GM12878 (cell line): Measurements from ENCODE around the gene TMEM61. TPM values are rescaled to one million over a fixed set of nuclear protein-coding genes. Genes with fewer than 3 reads are reported as not detected.

Experiments
- ATAC-seq: fragments of 200-7000 bp; cut with Tn5 transposase; 3 replicates; pipeline ENCODE4 v1.9.1; 2020; ENCODE audit warnings: mild to moderate bottlenecking, moderate library complexity
- BruUV-seq: library from RNA; stranded (reverse); fragments of 400-500 nt; replicated peaks from 2 replicates; lab custom pipeline; 2021; lab: Mats Ljungman, UMichigan
- CTCF ChIA-PET: fragments of 300-600 bp; sonication (Branson Sonifier 250); formaldehyde crosslinking; extraction: SDS; loops from one replicate; lab custom pipeline; 2021; ENCODE audit warnings: inconsistent platforms; lab: Yijun Ruan, JAX
- POLR2A ChIA-PET: fragments of 350-600 bp; formaldehyde crosslinking; extraction: SDS; loops from one replicate; lab custom pipeline; 2021; ENCODE audit warnings: inconsistent platforms; lab: Charles Lee
- RAD21 ChIA-PET: fragments of 300-600 bp; sonication (Branson Sonifier 250); formaldehyde crosslinking; loops from one replicate; lab custom pipeline; 2023; ENCODE audit warnings: antibody characterized with exemption; ENCODE audit not compliant: unreplicated experiment; lab: Charles Lee
- SMC1A ChIA-PET: fragments of 300-600 bp; sonication (Branson Sonifier 250); formaldehyde crosslinking; loops from one replicate; lab custom pipeline; 2023; ENCODE audit not compliant: unreplicated experiment, uncharacterized antibody; lab: Charles Lee
- DNase-seq: peaks from one replicate; pipeline ENCODE4 v3.0.0-alpha.2; 2011; ENCODE audit warnings: low read depth, low spot score
- FAIRE-seq: peaks from 3 replicates; lab custom pipeline; 2011; peaks lifted over from hg19 to GRCh38; lab: Jason Lieb, UNC
- H2AFZ ChIP-seq: 2 replicates; pipeline ENCODE4 v1.6.0; 2011; ENCODE audit warnings: low read depth, low read length, control low read depth; ENCODE audit not compliant: control insufficient read depth
- H3K27ac ChIP-seq: 2 replicates; pipeline ENCODE4 v1.5.1; 2011; ENCODE audit warnings: control low read depth; ENCODE audit not compliant: control insufficient read depth, insufficient read depth
- H3K27me3 ChIP-seq, 2 experiments: replicated peaks in 1 of 2; 2 replicates each; pipeline versions ENCODE4 v1.6.0 to v1.6.1; 2011; ENCODE audit warnings: low read length in 1 of 2; ENCODE audit not compliant: control insufficient read depth in 2 of 2, insufficient read depth in 2 of 2
- H3K36me3 ChIP-seq, 2 experiments: 2 replicates each; pipeline ENCODE4 v1.5.1; 2011; ENCODE audit warnings: low read length in 1 of 2; ENCODE audit not compliant: control insufficient read depth in 2 of 2, insufficient read depth in 2 of 2
- H3K4me1 ChIP-seq: 2 replicates; pipeline ENCODE4 v1.6.1; 2011; ENCODE audit warnings: mild to moderate bottlenecking, low read length, moderate library complexity, mixed read lengths; ENCODE audit not compliant: control insufficient read depth, insufficient read depth
- H3K4me2 ChIP-seq: 2 replicates; pipeline ENCODE4 v1.6.0; 2011; ENCODE audit warnings: control low read depth; ENCODE audit not compliant: control insufficient read depth, insufficient read depth
- H3K4me3 ChIP-seq: fragments of 200-600 bp; sonication (generic); 2 replicates; pipeline ENCODE4 v1.5.1; 2016
- H3K79me2 ChIP-seq: 2 replicates; pipeline ENCODE4 v1.6.0; 2011; ENCODE audit warnings: low read length; ENCODE audit not compliant: control insufficient read depth, insufficient read depth
- H3K9ac ChIP-seq: 2 replicates; pipeline ENCODE4 v1.8.0; 2011; ENCODE audit warnings: low read length, control low read depth, mixed read lengths; ENCODE audit not compliant: control insufficient read depth, insufficient read depth
- H3K9me3 ChIP-seq: replicated peaks from 3 replicates; pipeline ENCODE4 v1.5.1; 2011; ENCODE audit warnings: mild to moderate bottlenecking, low read length; ENCODE audit not compliant: control insufficient read depth, insufficient read depth
- H4K20me1 ChIP-seq: 2 replicates; pipeline ENCODE4 v1.6.0; 2011; ENCODE audit not compliant: control insufficient read depth, insufficient read depth
- CREM ChIP-seq: IDR thresholded peaks from 2 replicates; pipeline ENCODE4 v1.6.1; 2014; ENCODE audit warnings: antibody characterized with exemption, low read depth
- ELK1 ChIP-seq: IDR thresholded peaks from 2 replicates; pipeline ENCODE4 v1.6.1; 2012; ENCODE audit warnings: low read depth, low read length, improper control_type of control experiment
- EZH2 ChIP-seq: IDR thresholded peaks from 2 replicates; pipeline ENCODE4 v1.6.1; 2012; ENCODE audit warnings: low read depth, mild to moderate bottlenecking, control low read depth, inconsistent platforms, low read length, borderline replicate concordance; ENCODE audit not compliant: control insufficient read depth
- FOXK2 ChIP-seq: fragments of 450-650 bp; IDR thresholded peaks from 2 replicates; pipeline ENCODE4 v1.6.1; 2017; ENCODE audit warnings: mild to moderate bottlenecking, moderate library complexity
- GABPA ChIP-seq: IDR thresholded peaks from 2 replicates; pipeline ENCODE4 v1.6.1; 2014; ENCODE audit warnings: antibody characterized with exemption, low read depth, mild to moderate bottlenecking, inconsistent platforms
- IRF4 ChIP-seq: IDR thresholded peaks from 2 replicates; pipeline ENCODE4 v1.6.1; 2011; ENCODE audit warnings: low read depth, low read length
- MEF2B ChIP-seq: fragments of 450-650 bp; IDR thresholded peaks from 2 replicates; pipeline ENCODE4 v1.6.1; 2018; ENCODE audit warnings: mild to moderate bottlenecking, moderate library complexity; ENCODE audit not compliant: partially characterized antibody, poor library complexity, severe bottlenecking
- NR2C1 ChIP-seq: fragments of 450-650 bp; IDR thresholded peaks from 2 replicates; pipeline ENCODE4 v1.6.1; 2017; ENCODE audit warnings: antibody characterized with exemption, mild to moderate bottlenecking, moderate library complexity
- NRF1 ChIP-seq: conservative IDR thresholded peaks from 2 replicates; pipeline ENCODE4 v1.6.1; 2011; ENCODE audit warnings: mild to moderate bottlenecking, low read depth, low read length, improper control_type of control experiment
- PKNOX1 ChIP-seq: fragments of 450-650 bp; IDR thresholded peaks from 2 replicates; pipeline ENCODE4 v1.6.1; 2016; ENCODE audit warnings: mild to moderate bottlenecking
- POLR2AphosphoS2 ChIP-seq: IDR thresholded peaks from 2 replicates; pipeline ENCODE4 v1.6.1; 2011; ENCODE audit warnings: low read depth, mild to moderate bottlenecking, low read length, improper control_type of control experiment, moderate library complexity
- PRDM15 ChIP-seq: fragments of 450-650 bp; formaldehyde crosslinking; IDR thresholded peaks from 2 replicates; pipeline ENCODE4 v1.4.0; 2020; ENCODE audit warnings: mild to moderate bottlenecking, moderate library complexity
- RCOR1 ChIP-seq: conservative IDR thresholded peaks from 2 replicates; pipeline ENCODE4 v1.6.1; 2012; ENCODE audit warnings: low read depth, low read length, improper control_type of control experiment
- RELA ChIP-seq: fragments of 450-650 bp; IDR thresholded peaks from 2 replicates; pipeline ENCODE4 v1.8.0; 2014; ENCODE audit warnings: borderline replicate concordance; ENCODE audit not compliant: partially characterized antibody
- USF2 ChIP-seq: IDR thresholded peaks from 2 replicates; pipeline ENCODE4 v1.6.1; 2011; ENCODE audit warnings: low read depth, low read length, improper control_type of control experiment, borderline replicate concordance
- WGBS: methylation state at CpG from one replicate; pipeline ENCODE4 v1.1.6; 2016; ENCODE audit warnings: low lambda C conversion rate; ENCODE audit not compliant: insufficient replicate concordance, insufficient coverage; ENCODE audit errors: missing lambda C conversion rate; 5-methylcytosine and 5-hydroxymethylcytosine counted together
- in situ Hi-C: fragments of 300-500 bp; cut with MboI; formaldehyde crosslinking; loops from 9 replicates; pipeline ENCODE4 v1.14.3; 2018; ENCODE audit warnings: mixed read lengths
- intact Hi-C: fragments of 100-400 bp; cut with micrococcal nuclease; formaldehyde crosslinking; loops from one replicate; pipeline ENCODE4 v1.14.2; 2022; ENCODE audit not compliant: unreplicated experiment
- polyA plus RNA-seq, 11 experiments: library from polyadenylated mRNA; depleted of rRNA in 4 of 11; unstranded in 6 of 11; stranded (reverse) in 5 of 11; fragments of >200 nt; fragmentation: Nextera tagmentation in 4 of 11; fragmentation: Illumina TruSeq in 1 of 11; extraction: Ambion mirVana in 4 of 11; extraction: Trizol in 1 of 11; gene quantifications; 1 replicate in 1 of 11; 2 replicates in 10 of 11; pipeline versions ENCODE4 v1.2.1 to v1.2.3, GENCODE V29; 2011 to 2016; ENCODE audit warnings: inconsistent platforms in 2 of 11, missing spikeins in 2 of 11, low read depth in 1 of 11
- total RNA-seq, 4 experiments: library from RNA; depleted of rRNA in 3 of 4; stranded (reverse); fragments of >200 nt in 3 of 4; fragmentation: Illumina TruSeq in 1 of 4; extraction: Trizol in 1 of 4; gene quantifications; 2 replicates each; pipeline versions ENCODE4 v1.2.1 to v1.2.3, GENCODE V29; 2013 to 2021
- TF ChIP-seq, protein P1 (sequence below), 3 experiments: IDR thresholded peaks in 2 of 3; conservative IDR thresholded peaks in 1 of 3; 2 replicates each; pipeline ENCODE4 v1.5.1; 2011; ENCODE audit warnings: low read depth in 3 of 3, low read length in 3 of 3, mild to moderate bottlenecking in 3 of 3, control low read depth in 2 of 3, moderate library complexity in 2 of 3, inconsistent platforms in 1 of 3, mixed read lengths in 1 of 3; ENCODE audit not compliant: control insufficient read depth in 2 of 3, insufficient read depth in 1 of 3; ENCODE audit errors: extremely low read depth in 1 of 3

Gene TMEM61
- total and polyA plus RNA-seq, 10 of the 15 experiments (the other 5 are each of a cell fraction or from before 2014, with no cell fraction given) = not detected

GRCh38 chr1:55012661-55013060 lies 32.2 kb downstream of the TMEM61 start:
- no peak for ATAC-seq
- in situ Hi-C loops (no loop called here), intact Hi-C loops (no loop called here)
- Histone ChIP-seq H3K9me3 (no peaks in the 10 kb centered on the region; the same call in 2 of the 3 replicates), H2AFZ (no peak overlapping the region), H3K4me3 (no peak overlapping the region), H3K79me2 (no peaks in the 10 kb centered on the region), H3K27me3 (peaks cover 0 to 4% of the 10 kb centered on the region in 2 experiments; a peak in 2 of 4 replicates), H3K4me2 (no peak overlapping the region), H3K9ac (no peak overlapping the region), H3K4me1 (no peaks in the 10 kb centered on the region), H3K27ac (no peak overlapping the region), H3K36me3 (no peaks in the 10 kb centered on the region), H4K20me1 (no peaks in the 10 kb centered on the region)
- ChIA-PET POLR2A (no interaction called here), SMC1A (no interaction called here), RAD21 (no interaction called here), CTCF (interaction anchor here (1.6 to 14.2 kb wide), 2 partner anchors 10 to 65 kb away, joined by 3 to 218 read pairs; no protein-coding TSS in a partner anchor)
- WGBS = 18% methylated on average over 1 of the region's 1 CpG
- FAIRE-seq = no peak
- no TSS peak for BruUV-seq
- DNase-seq = no peak
- no peak for TF ChIP-seq USF2
- no peak for TF ChIP-seq GABPA
- TF ChIP-seq EZH2 = no peak
- no peak for TF ChIP-seq NRF1
- TF ChIP-seq POLR2AphosphoS2 = no peak
- TF ChIP-seq CREM = no peak
- TF ChIP-seq, protein P1, sequence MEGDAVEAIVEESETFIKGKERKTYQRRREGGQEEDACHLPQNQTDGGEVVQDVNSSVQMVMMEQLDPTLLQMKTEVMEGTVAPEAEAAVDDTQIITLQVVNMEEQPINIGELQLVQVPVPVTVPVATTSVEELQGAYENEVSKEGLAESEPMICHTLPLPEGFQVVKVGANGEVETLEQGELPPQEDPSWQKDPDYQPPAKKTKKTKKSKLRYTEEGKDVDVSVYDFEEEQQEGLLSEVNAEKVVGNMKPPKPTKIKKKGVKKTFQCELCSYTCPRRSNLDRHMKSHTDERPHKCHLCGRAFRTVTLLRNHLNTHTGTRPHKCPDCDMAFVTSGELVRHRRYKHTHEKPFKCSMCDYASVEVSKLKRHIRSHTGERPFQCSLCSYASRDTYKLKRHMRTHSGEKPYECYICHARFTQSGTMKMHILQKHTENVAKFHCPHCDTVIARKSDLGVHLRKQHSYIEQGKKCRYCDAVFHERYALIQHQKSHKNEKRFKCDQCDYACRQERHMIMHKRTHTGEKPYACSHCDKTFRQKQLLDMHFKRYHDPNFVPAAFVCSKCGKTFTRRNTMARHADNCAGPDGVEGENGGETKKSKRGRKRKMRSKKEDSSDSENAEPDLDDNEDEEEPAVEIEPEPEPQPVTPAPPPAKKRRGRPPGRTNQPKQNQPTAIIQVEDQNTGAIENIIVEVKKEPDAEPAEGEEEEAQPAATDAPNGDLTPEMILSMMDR (IDR thresholded peaks at IDR 0.05 in 2 of 3, conservative IDR thresholded peaks at IDR 0.05 in 1 of 3; ENCODE audit: control insufficient read depth in 2 of 3, extremely low read depth in 1 of 3, insufficient read depth in 1 of 3, low read depth in 3 of 3, low read length in 3 of 3) = no peak
- TF ChIP-seq IRF4 = no peak
- TF ChIP-seq MEF2B = no peak
- TF ChIP-seq PRDM15 (CRISPR knock-in tag) = no peak
- TF ChIP-seq RCOR1 = no peak
- TF ChIP-seq RELA = no peak
- no peak for TF ChIP-seq NR2C1
- TF ChIP-seq FOXK2 = no peak
- no peak for TF ChIP-seq PKNOX1
- no peak for TF ChIP-seq ELK1
